Subcutaneous abdominal adipose tissue (tissue), 5 donors: ENCODE results near the gene TTC13.
"Not testable (repeated sequence)": the region's sequence is repeated elsewhere in the genome, so short reads cannot be mapped to it uniquely, and the experiment has no call there.

ENCODE experiments used
- H3K27ac ChIP-seq: one replicate; pipeline ENCODE4 v1.7.0; 2013; ENCODE audit warnings: low read depth, mild to moderate bottlenecking, inconsistent platforms, low read length, moderate library complexity
- H3K27me3 ChIP-seq, 5 donors: one replicate each; pipeline ENCODE4 v1.7.0; 2013; ENCODE audit warnings: low read length in 5 of 5, inconsistent platforms in 1 of 5; ENCODE audit not compliant: control insufficient read depth in 5 of 5, insufficient read depth in 4 of 5
- H3K36me3 ChIP-seq, 5 donors: one replicate each; pipeline ENCODE4 v1.7.0; 2013; ENCODE audit warnings: low read length in 5 of 5; ENCODE audit not compliant: control insufficient read depth in 5 of 5, insufficient read depth in 5 of 5
- H3K4me1 ChIP-seq, 5 donors: one replicate each; pipeline ENCODE4 v1.7.0; 2013; ENCODE audit warnings: low read length in 5 of 5, mild to moderate bottlenecking in 3 of 5, moderate library complexity in 1 of 5; ENCODE audit not compliant: control insufficient read depth in 5 of 5, insufficient read depth in 5 of 5
- H3K4me3 ChIP-seq, 5 donors: one replicate each; pipeline ENCODE4 v1.7.0; 2013; ENCODE audit warnings: low read length in 5 of 5, low read depth in 1 of 5
- H3K9ac ChIP-seq, 5 donors: one replicate each; pipeline ENCODE4 v1.7.0; 2013; ENCODE audit warnings: low read length in 5 of 5, mild to moderate bottlenecking in 4 of 5, moderate library complexity in 3 of 5
- H3K9me3 ChIP-seq, 5 donors: one replicate each; pipeline ENCODE4 v1.7.0; 2013; ENCODE audit warnings: low read length in 5 of 5; ENCODE audit not compliant: control insufficient read depth in 5 of 5
- donor health status: healthy.
- donor health status: healthy.
- donor health status: healthy.
- donor health status: healthy.
- donor health status: healthy.

The TTC13 gene

DNA sequence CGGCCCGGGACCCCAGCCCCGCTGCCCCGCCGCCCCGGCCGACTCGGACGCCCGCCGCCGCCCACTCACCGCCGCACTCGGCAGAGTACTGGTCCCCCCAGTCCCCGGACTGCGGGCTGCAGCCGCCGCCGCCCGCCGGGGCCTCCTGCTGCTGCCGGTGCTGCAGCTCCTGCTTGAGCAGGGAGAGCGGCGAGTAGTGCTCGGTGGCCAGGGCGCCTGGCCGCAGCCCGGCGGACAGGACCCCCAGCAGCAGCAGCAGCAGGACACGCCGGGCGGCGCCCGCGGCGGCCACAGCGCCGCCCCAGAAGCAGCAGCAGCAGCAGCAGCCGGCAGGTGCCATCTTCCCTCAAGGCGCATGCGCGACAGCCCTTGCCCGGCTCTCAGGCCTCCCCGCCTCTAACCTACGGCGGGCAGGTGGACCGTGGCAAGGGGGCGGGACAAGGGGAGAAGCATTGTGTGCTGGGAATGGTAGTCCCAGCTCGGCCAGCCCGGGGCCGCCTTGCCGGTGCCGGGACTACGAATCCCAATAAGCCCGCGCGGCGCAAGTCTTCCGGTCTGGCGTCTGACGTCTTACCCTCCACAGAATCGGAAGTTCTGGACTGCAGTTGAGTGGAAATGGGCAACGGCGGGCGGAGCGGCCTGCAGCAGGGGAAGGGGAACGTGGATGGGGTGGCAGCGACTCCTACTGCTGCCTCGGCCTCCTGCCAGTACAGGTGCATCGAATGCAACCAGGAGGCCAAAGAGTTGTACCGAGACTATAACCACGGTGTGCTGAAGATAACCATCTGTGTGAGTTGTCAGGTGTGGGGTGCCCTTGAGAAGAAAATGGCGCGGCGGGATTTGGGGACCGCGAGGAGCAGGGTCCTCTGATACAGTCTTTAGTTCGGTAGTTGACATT is at the start of gene TTC13, which contains the start of gene ARV1:
Gene TTC13 (minus strand): TSS at position 371 of the 898 bp plus-strand sequence. CDS start 31 bp downstream, at position 340.
Gene ARV1 (plus strand): TSS at position 604 of the 898 bp plus-strand sequence. CDS start 12 bp downstream, at position 616.
- H3K9ac ChIP-seq: peak within 1 kb of the TSS; percentile 66 to 89 (median 79)
- H3K36me3 ChIP-seq: peaks cover 0 to 15% (median 7%) of the 10 kb centered on the region in 5 donors
- H3K27me3 ChIP-seq: no peaks in the 10 kb centered on the region
- H3K4me1 ChIP-seq: peaks cover 14 to 42% (median 27%) of the 10 kb centered on the region in 5 donors
- no peaks in the 10 kb centered on the region for H3K9me3 ChIP-seq
- peak within 1 kb of the TSS; percentile 78 to 97 (median 93) for H3K4me3 ChIP-seq
- H3K27ac ChIP-seq: peak within 1 kb of the TSS; percentile 58

DNA sequence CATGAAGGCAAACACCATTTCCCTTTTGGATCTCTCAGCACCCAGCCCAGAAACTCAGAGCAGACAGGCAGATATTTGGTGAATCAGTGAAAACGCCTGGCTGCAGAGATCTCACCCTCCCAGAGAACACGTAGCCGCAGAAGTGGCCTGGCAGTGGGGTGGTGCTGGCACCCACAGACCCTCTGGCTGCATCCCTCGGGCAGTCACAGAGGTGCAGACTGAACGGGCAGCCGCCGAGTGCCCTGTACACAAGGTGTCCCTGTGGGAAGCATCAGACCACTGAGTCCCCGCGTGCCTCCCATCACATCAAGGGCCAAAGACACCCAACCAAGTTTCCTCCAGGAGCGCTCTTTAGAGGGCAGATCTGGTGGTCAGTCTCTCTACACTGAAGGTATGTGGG is 49.3 kb upstream of the TTC13 start:
- no peaks in the 10 kb centered on the region for H3K27me3 ChIP-seq
- no peak overlapping the region for H3K4me3 ChIP-seq
- peaks cover 0 to 4% (median 0%) of the 10 kb centered on the region in 5 donors for H3K36me3 ChIP-seq
- H3K27ac ChIP-seq: no peak overlapping the region
- peaks cover 2 to 43% (median 42%) of the 10 kb centered on the region in 5 donors for H3K4me1 ChIP-seq
- peak overlapping the region in 1 of 5 donors; percentile 26 for H3K9ac ChIP-seq
- no peaks in the 10 kb centered on the region for H3K9me3 ChIP-seq

DNA sequence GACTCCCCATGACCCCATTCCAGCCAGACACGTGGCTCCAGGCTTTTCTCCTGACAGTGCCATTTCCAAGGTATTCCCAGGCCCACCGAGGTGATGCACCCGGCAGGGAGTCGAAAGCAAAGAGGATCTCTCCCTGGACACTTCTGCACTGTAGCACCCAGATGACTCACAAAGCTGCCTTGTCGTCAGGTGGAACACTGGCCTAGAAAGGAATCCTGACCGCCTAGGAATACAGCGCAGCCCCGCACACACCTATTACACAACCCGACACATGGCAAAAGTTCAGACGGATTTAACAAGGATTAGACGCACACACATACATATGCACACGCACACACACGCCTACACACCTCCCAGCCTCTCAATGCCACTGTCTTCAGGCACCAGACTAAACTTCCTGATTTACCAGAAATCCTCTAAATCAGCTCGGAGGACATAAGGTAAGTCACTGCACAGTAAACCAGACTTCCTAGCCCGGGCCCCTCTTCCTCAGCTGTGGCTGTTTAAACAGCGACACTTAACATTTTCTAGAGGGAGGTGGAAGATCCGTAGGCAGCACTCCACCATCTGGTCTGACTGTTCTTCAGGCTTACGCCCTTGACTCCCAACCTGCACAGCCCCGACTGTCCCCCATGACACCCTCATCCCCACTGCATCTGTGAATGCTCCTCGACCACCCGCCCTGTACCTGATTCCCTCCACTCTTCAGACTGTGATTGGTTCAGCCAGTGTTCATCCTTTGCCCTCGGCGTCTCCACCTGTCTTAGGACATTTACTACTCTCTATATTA is 48.7 kb upstream of the TTC13 start:
- Histone ChIP-seq H3K4me3 (no peak overlapping the region), H3K9ac (no peak overlapping the region), H3K36me3 (peaks cover 0 to 4% (median 0%) of the 10 kb centered on the region in 5 donors), H3K4me1 (peaks cover 2 to 37% (median 35%) of the 10 kb centered on the region in 5 donors), H3K27me3 (no peaks in the 10 kb centered on the region), H3K9me3 (no peaks in the 10 kb centered on the region), H3K27ac (no peak overlapping the region)

DNA sequence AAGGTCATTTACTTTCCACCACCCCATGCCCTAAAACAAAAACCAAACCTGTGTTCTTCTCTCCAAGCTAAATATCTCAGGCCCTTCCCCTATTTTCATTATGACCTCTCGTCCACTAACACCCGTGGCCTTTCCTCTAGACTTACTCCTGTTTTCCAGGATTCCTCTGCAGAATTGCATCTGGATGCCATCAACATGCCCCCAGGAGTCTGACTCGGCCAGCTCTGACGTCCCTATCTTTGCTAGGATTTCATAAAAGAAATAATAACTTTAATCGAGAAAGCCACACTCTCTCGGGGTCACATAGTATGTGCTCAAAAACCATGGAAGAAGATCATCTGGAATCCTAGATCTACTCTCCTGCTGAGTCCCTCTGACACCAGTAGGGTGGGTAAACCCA is 47.9 kb upstream of the TTC13 start:
- peak overlapping the region; percentile 43 for H3K27ac ChIP-seq
- H3K9ac ChIP-seq: peak overlapping the region in 1 of 5 donors; percentile 6
- H3K4me1 ChIP-seq: peaks cover 2 to 41% (median 39%) of the 10 kb centered on the region in 5 donors
- H3K4me3 ChIP-seq: no peak overlapping the region
- no peaks in the 10 kb centered on the region for H3K9me3 ChIP-seq
- H3K27me3 ChIP-seq: no peaks in the 10 kb centered on the region
- peaks cover 0 to 8% (median 4%) of the 10 kb centered on the region in 5 donors for H3K36me3 ChIP-seq

GRCh38 chr1:231023150-231023549 is 44.5 kb upstream of the TTC13 start:
- Histone ChIP-seq H3K27me3 (no peaks in the 10 kb centered on the region), H3K36me3 (peaks cover 6 to 22% (median 13%) of the 10 kb centered on the region in 5 donors), H3K4me3 (no peak overlapping the region), H3K27ac (no peak overlapping the region), H3K9me3 (no peaks in the 10 kb centered on the region), H3K9ac (no peak overlapping the region), H3K4me1 (peaks cover 5 to 49% (median 45%) of the 10 kb centered on the region in 5 donors)

- peaks cover 5 to 43% (median 39%) of the 10 kb centered on the region in 5 donors for H3K4me1 ChIP-seq
- H3K27me3 ChIP-seq, H3K9me3 ChIP-seq, H3K9ac ChIP-seq, H3K4me3 ChIP-seq, H3K27ac ChIP-seq: not testable (repeated sequence)
- H3K36me3 ChIP-seq: peaks cover 6 to 24% (median 16%) of the 10 kb centered on the region in 5 donors
These were observed 43.9 kb upstream of the TTC13 start for GRCh38 chr1:231022543-231022942.

DNA sequence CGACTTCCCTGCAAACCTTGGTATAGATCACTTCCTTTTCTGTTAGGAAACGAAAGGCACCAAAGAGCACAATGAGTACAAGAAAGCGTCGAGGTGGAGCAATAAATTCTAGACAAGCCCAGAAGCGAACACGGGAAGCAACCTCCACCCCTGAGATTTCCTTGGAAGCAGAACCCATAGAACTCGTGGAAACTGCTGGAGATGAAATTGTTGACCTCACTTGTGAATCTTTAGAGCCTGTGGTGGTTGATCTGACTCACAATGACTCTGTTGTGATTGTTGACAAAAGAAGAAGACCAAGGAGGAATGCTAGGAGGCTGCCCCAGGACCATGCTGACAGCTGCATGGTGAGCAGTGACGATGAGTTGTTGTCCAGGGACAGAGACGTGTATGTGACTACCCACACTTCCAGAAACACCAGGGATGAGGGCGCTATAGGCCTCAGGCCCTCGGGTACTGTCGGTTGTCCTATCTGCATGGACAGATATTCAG is 42.9 kb upstream of the TTC13 start:
- Histone ChIP-seq H3K4me3 (no peak overlapping the region), H3K36me3 (peaks cover 6 to 30% (median 21%) of the 10 kb centered on the region in 5 donors), H3K27ac (no peak overlapping the region), H3K9ac (no peak overlapping the region), H3K9me3 (no peaks in the 10 kb centered on the region), H3K27me3 (no peaks in the 10 kb centered on the region), H3K4me1 (peaks cover 2 to 34% (median 29%) of the 10 kb centered on the region in 5 donors)

- Histone ChIP-seq H3K36me3 (peaks cover 6 to 32% (median 21%) of the 10 kb centered on the region in 5 donors), H3K4me1 (peaks cover under 1 to 26% (median 22%) of the 10 kb centered on the region in 5 donors), H3K4me3 (peak overlapping the region in 1 of 5 donors; percentile 27), H3K9ac (no peak overlapping the region), H3K9me3 (no peaks in the 10 kb centered on the region), H3K27me3 (no peaks in the 10 kb centered on the region), H3K27ac (no peak overlapping the region)
These were observed 42.2 kb upstream of the TTC13 start for GRCh38 chr1:231020816-231021215.

- H3K4me3 ChIP-seq: peak overlapping the region in 1 of 5 donors; percentile 27
- no peaks in the 10 kb centered on the region for H3K27me3 ChIP-seq
- no peak overlapping the region for H3K27ac ChIP-seq
These were observed 41.5 kb upstream of the TTC13 start for GRCh38 chr1:231020139-231020601.

More at GRCh38 chr1:231020139-231020601, 41.5 kb upstream of the TTC13 start:
- Histone ChIP-seq H3K9ac (no peak overlapping the region), H3K4me1 (peaks cover 0 to 26% (median 22%) of the 10 kb centered on the region in 5 donors), H3K9me3 (no peaks in the 10 kb centered on the region), H3K36me3 (peaks cover 6 to 39% (median 26%) of the 10 kb centered on the region in 5 donors)
